Neural progenitor cell (in vitro differentiated cells): ENCODE data around the gene MEF2D. TPM values are rescaled to one million over a fixed set of nuclear protein-coding genes. Genes with fewer than 3 reads are reported as not detected.

Experiments used
- DNase-seq: peaks from one replicate; pipeline ENCODE4 v3.0.0-alpha.2; 2016; ENCODE audit warnings: low spot score
- H2AFZ ChIP-seq: fragments of 200-600 bp; sonication (generic); replicated peaks from 2 replicates; pipeline ENCODE4 v1.6.1; 2016; ENCODE audit warnings: antibody characterized with exemption
- H3F3A ChIP-seq: fragments of 200-600 bp; sonication (generic); 2 replicates; pipeline ENCODE4 v1.6.1; 2016; ENCODE audit warnings: antibody characterized with exemption, low read depth
- H3K27ac ChIP-seq: fragments of 200-600 bp; sonication (generic); 2 replicates; pipeline ENCODE4 v1.5.1; 2016; ENCODE audit warnings: mild to moderate bottlenecking
- H3K27me3 ChIP-seq: fragments of 200-600 bp; sonication (generic); 2 replicates; pipeline ENCODE4 v1.6.1; 2016; ENCODE audit warnings: mild to moderate bottlenecking, moderate library complexity
- H3K36me3 ChIP-seq: fragments of 200-600 bp; sonication (generic); 2 replicates; pipeline ENCODE4 v1.5.1; 2016
- H3K4me1 ChIP-seq: fragments of 200-600 bp; sonication (generic); 2 replicates; pipeline ENCODE4 v1.6.1; 2016; ENCODE audit warnings: mixed run types
- H3K4me2 ChIP-seq: fragments of 200-600 bp; sonication (generic); 2 replicates; pipeline ENCODE4 v1.6.1; 2016
- H3K4me3 ChIP-seq: fragments of 200-600 bp; sonication (generic); 2 replicates; pipeline ENCODE4 v1.5.1; 2016
- H3K79me2 ChIP-seq: fragments of 200-600 bp; sonication (generic); 2 replicates; pipeline ENCODE4 v1.6.1; 2016; ENCODE audit warnings: low read depth
- H3K9ac ChIP-seq: fragments of 200-600 bp; sonication (generic); 2 replicates; pipeline ENCODE4 v1.6.1; 2016
- H3K9me3 ChIP-seq: fragments of 200-600 bp; sonication (generic); 2 replicates; pipeline ENCODE4 v1.5.1; 2016; ENCODE audit warnings: low read depth
- H4K20me1 ChIP-seq: fragments of 200-600 bp; sonication (generic); 2 replicates; pipeline ENCODE4 v1.6.1; 2016; ENCODE audit warnings: low read depth
- H3K27ac Mint-ChIP-seq: 3 replicates; pipeline ENCODE4 v1.8.0; 2021; ENCODE audit warnings: mixed read lengths
- H3K27me3 Mint-ChIP-seq: 2 replicates; pipeline ENCODE4 v1.8.0; 2022; ENCODE audit warnings: low read depth, mild to moderate bottlenecking, inconsistent platforms, moderate library complexity, mixed read lengths; ENCODE audit not compliant: insufficient read depth
- H3K36me3 Mint-ChIP-seq: 3 replicates; pipeline ENCODE4 v1.8.0; 2021; ENCODE audit warnings: mixed read lengths
- H3K4me1 Mint-ChIP-seq: 3 replicates; pipeline ENCODE4 v1.8.0; 2021; ENCODE audit warnings: mixed read lengths
- H3K4me3 Mint-ChIP-seq: 3 replicates; pipeline ENCODE4 v1.8.0; 2021; ENCODE audit warnings: mild to moderate bottlenecking, moderate library complexity, mixed read lengths
- H3K9me3 Mint-ChIP-seq: 3 replicates; pipeline ENCODE4 v1.8.0; 2020; ENCODE audit warnings: mixed read lengths
- EZH2 ChIP-seq: fragments of 200-600 bp; sonication (generic); IDR thresholded peaks from 2 replicates; pipeline ENCODE4 v1.6.1; 2017; ENCODE audit warnings: antibody characterized with exemption, mild to moderate bottlenecking, moderate library complexity
- EZH2phosphoT487 ChIP-seq: fragments of 200-600 bp; sonication (generic); IDR thresholded peaks from 2 replicates; pipeline ENCODE4 v1.6.1; 2017; ENCODE audit warnings: antibody characterized with exemption
- total RNA-seq: library from RNA; depleted of rRNA; stranded (reverse); fragments of >200 nt; gene quantifications from 2 replicates; pipeline ENCODE4 v1.2.3, GENCODE V29; 2015; ENCODE audit warnings: low replicate concordance
- TF ChIP-seq, protein P1 (sequence below): fragments of 200-600 bp; sonication (generic); IDR thresholded peaks from 2 replicates; pipeline ENCODE4 v1.5.1; 2017; ENCODE audit warnings: antibody characterized with exemption, mild to moderate bottlenecking

Gene MEF2D
- total RNA-seq, 1 donor from 2014 or later, result 1.8 TPM

DNA sequence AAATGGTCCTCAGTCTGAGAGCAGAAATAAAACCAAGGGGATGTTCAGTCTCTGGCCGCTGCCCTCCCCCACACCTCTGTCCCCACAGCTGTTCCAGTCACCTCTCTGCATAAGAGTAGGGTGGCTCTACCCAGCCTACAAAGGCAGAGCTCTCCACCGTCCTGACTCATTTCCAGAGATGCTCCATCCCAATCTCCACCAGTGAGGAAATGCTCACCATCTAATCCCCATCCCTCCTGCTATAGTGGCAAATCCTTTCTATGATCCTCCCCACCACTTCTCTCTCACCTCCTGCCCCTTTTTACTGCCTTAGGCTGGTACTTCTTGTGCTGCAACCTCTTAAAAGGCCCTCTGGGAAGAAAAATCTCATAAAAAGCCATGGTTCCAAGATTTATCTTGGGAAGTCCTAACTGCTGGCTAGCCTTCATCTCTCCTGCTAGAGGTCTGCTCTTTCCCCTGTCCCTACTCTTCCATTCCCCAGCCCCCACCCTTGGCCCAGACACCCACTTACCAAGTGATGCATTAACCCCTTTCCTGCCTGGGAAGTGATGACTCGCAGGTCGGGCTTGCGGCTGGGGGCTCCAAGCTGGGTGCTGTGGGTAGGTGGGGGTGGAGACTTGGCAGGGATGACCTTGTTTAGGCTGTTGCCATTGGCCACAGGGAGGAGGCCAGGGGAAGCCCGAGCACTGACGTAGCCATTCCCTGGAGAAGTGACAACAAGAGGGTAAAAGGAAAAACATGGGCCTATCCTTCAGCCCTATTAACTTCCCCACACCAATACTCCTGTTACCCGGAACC is 23.9 kb downstream of the MEF2D start:
- no peaks in the 10 kb centered on the region for H3K4me1 Mint-ChIP-seq
- H2AFZ ChIP-seq, result no peak overlapping the region
- no peaks in the 10 kb centered on the region for H3K36me3 ChIP-seq
- H3K4me1 ChIP-seq, result no peaks in the 10 kb centered on the region
- H3K27me3 Mint-ChIP-seq, result peaks cover 10% of the 10 kb centered on the region
- H3K79me2 ChIP-seq, result no peaks in the 10 kb centered on the region
- no peaks in the 10 kb centered on the region for H3K9me3 ChIP-seq
- H3K9ac ChIP-seq, result no peak overlapping the region
- H3K36me3 Mint-ChIP-seq, result peaks cover 29% of the 10 kb centered on the region
- H3F3A ChIP-seq, result no peaks in the 10 kb centered on the region
- no peaks in the 10 kb centered on the region for H4K20me1 ChIP-seq
- no peak overlapping the region for H3K4me3 Mint-ChIP-seq
- no peak for DNase-seq
- no peaks in the 10 kb centered on the region for H3K9me3 Mint-ChIP-seq
- H3K27ac Mint-ChIP-seq, result no peak overlapping the region
- no peak for TF ChIP-seq EZH2phosphoT487
- TF ChIP-seq, protein P1, sequence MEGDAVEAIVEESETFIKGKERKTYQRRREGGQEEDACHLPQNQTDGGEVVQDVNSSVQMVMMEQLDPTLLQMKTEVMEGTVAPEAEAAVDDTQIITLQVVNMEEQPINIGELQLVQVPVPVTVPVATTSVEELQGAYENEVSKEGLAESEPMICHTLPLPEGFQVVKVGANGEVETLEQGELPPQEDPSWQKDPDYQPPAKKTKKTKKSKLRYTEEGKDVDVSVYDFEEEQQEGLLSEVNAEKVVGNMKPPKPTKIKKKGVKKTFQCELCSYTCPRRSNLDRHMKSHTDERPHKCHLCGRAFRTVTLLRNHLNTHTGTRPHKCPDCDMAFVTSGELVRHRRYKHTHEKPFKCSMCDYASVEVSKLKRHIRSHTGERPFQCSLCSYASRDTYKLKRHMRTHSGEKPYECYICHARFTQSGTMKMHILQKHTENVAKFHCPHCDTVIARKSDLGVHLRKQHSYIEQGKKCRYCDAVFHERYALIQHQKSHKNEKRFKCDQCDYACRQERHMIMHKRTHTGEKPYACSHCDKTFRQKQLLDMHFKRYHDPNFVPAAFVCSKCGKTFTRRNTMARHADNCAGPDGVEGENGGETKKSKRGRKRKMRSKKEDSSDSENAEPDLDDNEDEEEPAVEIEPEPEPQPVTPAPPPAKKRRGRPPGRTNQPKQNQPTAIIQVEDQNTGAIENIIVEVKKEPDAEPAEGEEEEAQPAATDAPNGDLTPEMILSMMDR, result no peak
- TF ChIP-seq EZH2, result no peak
- no peak overlapping the region for H3K27ac ChIP-seq
- no peak overlapping the region for H3K4me3 ChIP-seq
- H3K4me2 ChIP-seq, result no peak overlapping the region
- H3K27me3 ChIP-seq, result no peaks in the 10 kb centered on the region

DNA sequence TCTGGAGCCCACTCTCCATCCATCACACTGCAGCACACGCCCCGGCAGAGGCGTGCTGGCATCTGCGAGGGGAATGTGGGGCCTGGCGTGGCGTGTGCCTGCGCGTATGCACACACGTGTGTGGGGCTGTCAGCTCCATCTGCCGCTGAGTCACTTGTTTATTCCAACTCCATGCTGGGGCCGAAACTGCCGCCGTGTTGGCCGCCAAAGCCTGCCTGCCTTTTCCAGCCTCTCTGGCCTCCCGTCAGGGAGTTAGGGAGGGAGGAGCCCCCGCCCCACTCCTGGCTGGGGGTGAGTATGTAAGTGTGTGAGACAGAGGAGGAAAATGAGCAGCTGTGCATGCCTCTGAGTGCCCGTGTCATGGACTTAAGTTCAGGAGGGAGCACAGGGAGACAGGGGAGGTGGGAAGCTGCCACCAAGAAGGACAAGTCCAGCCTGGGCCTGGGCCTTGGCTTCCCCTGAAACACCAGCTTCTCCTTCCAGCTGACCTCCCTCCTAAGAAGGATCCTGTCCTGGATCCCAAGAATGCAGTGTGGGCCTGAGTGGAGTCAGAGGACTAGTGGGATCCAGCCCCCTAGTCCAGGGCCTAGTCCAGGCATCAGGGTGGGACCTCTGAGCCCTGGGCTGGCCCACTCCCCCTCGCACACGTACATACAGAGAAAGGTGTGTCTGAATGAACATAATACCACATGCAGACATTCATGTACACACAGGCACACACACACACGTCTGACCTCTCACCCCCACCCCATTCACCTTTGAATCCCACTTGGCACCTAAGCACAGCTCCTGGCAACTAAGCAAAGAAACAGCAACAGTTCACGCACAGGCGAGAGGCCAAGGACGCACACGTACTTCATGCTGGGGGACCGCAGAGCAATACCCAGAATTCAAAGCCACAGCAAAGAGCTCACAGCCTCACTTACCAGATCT is 24.7 kb downstream of the MEF2D start:
- no peak overlapping the region for H2AFZ ChIP-seq
- no peaks in the 10 kb centered on the region for H3K27me3 ChIP-seq
- no peaks in the 10 kb centered on the region for H3K36me3 ChIP-seq
- H3K9ac ChIP-seq, result no peak overlapping the region
- no peak for DNase-seq
- no peaks in the 10 kb centered on the region for H3K4me1 ChIP-seq
- H3K4me3 Mint-ChIP-seq, result no peak overlapping the region
- TF ChIP-seq EZH2phosphoT487 (no peak), EZH2 (no peak)
- TF ChIP-seq, protein P1, result no peak
- H3K27ac ChIP-seq, result no peak overlapping the region
- no peaks in the 10 kb centered on the region for H3K79me2 ChIP-seq
- no peaks in the 10 kb centered on the region for H3K4me1 Mint-ChIP-seq
- no peaks in the 10 kb centered on the region for H4K20me1 ChIP-seq
- peaks cover 23% of the 10 kb centered on the region for H3K36me3 Mint-ChIP-seq
- H3K27ac Mint-ChIP-seq, result peak overlapping the region; percentile 93
- H3F3A ChIP-seq, result no peaks in the 10 kb centered on the region
- no peaks in the 10 kb centered on the region for H3K9me3 ChIP-seq
- H3K4me2 ChIP-seq, result no peak overlapping the region
- no peaks in the 10 kb centered on the region for H3K9me3 Mint-ChIP-seq
- peaks cover 10% of the 10 kb centered on the region for H3K27me3 Mint-ChIP-seq
- H3K4me3 ChIP-seq, result no peak overlapping the region

DNA sequence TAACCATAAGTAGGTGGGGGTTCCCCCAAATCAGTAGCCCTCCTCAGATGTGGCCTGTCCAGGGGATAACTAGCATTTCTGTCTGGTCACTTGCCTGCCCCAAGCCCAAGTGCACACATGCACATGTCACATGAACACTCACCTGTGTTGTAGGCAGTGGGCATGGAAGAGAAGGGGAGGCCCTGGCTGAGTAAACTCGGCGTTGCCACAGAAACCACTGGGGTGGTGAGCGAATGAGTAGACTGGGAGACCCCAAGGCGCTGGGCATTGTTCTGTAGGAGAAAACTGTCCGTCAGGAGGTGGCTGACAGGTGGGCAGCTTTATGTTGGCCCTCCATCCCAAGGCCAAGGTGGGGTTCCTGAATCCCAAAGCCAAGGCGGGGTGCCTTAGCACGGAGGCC is 25.6 kb downstream of the MEF2D start:
- Mint-ChIP-seq H3K4me3 (no peak overlapping the region), H3K9me3 (no peaks in the 10 kb centered on the region), H3K27ac (no peak overlapping the region), H3K27me3 (peaks cover 10% of the 10 kb centered on the region), H3K36me3 (peaks cover 16% of the 10 kb centered on the region), H3K4me1 (no peaks in the 10 kb centered on the region)
- DNase-seq, result no peak
- Histone ChIP-seq H3K9ac (no peak overlapping the region), H3K4me2 (no peak overlapping the region), H3K27me3 (no peaks in the 10 kb centered on the region), H3K4me1 (no peaks in the 10 kb centered on the region), H3K27ac (no peak overlapping the region), H3K36me3 (no peaks in the 10 kb centered on the region), H3K9me3 (no peaks in the 10 kb centered on the region), H4K20me1 (no peaks in the 10 kb centered on the region), H3K79me2 (no peaks in the 10 kb centered on the region), H2AFZ (no peak overlapping the region), H3F3A (no peaks in the 10 kb centered on the region), H3K4me3 (no peak overlapping the region)
- TF ChIP-seq EZH2phosphoT487, result no peak
- TF ChIP-seq, protein P1, result no peak
- no peak for TF ChIP-seq EZH2
